AML-193 (cell line): ENCODE measurements around the gene ARHGAP24.

ENCODE experiments used
- DNase-seq, 2 experiments: peaks; one replicate each; lab custom pipeline; 2025; lab: John Stamatoyannopoulos, UW

Gene ARHGAP24

GRCh38 chr4:85740431-85740861 is 265.5 kb downstream of the ARHGAP24 start:
- DNase-seq: no peak

DNA sequence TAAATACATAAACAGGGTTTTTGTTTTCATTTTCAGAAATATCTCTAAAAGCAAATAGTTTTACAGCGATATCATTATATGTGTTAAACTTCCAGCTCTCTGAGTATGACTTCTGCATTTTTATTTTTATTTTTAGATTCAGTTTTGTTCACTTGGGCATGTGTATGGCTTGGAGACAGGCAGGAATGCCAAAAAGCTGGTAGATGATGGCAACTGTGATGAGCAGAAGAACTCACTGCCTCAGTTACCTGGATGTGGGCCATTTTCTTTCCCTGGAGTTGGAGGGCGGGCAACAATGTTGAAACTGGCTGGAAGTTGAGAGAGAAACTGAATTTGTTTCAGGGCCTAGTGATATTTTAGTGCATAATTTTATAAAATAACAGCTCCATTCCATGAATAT is 266.4 kb downstream of the ARHGAP24 start:
- DNase-seq: no peak

DNA sequence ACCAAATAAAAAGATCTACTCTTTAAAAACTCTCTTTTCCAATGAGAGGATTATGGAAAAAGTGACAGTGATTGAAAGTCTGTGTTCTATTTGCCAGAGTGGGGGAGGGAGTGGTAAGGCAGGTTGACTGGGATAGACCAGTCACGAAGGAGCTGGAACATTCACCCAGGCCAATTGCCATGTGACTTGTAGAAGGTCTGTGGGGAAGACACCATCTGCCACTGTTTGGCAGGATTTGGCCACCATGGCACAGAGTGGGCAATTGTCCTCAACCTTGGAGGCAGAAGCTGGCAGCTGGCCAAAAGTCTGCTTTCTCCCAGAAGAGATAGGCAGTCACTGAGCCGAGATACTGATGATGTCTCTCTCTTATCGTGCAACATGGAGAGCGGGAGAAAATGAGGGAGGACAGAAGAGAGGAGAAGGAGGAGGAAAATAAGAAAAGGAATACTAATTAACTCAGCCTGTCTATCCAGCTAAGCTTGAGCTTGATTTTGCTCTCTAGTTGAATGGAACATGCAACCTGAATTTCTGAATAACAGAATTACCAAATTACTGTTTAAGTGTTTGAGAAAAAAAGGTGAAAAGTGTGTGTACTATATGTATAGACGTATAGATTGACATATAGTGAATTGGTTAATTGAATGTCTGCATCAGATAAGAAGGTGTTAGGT is 267.1 kb downstream of the ARHGAP24 start:
- DNase-seq: no peak

DNA sequence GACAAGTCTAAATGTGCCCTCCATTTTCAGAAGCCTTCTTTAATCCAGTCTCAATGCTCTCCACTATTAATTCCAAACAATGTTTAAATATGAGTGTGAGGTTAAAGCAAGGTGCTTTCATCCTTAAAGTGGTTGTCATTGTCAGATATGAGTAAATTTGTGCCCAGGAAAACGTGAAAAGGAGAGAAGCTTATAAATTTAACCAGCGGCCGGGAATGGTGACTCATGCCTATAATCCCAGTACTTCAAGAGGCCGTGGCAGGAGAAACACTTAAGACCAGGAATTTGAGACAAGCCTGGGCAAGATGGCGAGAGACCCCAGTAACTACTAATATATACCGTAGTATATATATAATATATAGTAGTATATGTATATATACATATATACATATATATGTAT is 270.0 kb downstream of the ARHGAP24 start:
- no peak for DNase-seq

- no peak for DNase-seq
Observed at GRCh38 chr4:85745939-85746338, 271.0 kb downstream of the ARHGAP24 start.

DNA sequence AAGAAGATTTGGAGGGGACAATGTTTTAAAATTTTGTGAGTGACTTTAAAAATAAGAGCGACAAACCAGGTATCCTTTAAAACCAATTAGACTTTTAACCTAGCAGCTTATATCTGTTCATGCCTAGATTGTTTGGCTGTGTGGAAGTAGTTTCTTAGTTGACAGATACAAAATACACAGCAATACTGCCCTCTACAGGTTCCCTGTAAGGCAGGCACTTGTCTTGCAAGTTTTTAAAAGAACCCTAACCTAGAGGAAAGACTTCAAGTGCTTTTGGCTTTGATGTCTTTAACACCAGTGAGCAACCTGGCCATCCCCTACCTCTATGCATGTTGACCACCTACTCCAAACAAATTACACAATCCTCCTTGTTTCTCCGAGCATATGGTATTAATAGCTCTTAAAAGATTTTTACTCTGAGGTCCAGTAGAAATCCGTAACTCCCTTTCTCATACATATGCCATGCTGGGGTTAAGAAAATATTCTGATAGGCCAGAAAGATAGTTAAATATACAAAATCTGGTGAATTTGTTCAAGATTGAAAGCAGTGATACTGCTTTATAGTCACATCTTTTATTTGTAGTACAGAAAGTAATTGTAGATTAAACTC is 273.0 kb downstream of the ARHGAP24 start:
- DNase-seq: peak; percentile 69 to 81

DNA sequence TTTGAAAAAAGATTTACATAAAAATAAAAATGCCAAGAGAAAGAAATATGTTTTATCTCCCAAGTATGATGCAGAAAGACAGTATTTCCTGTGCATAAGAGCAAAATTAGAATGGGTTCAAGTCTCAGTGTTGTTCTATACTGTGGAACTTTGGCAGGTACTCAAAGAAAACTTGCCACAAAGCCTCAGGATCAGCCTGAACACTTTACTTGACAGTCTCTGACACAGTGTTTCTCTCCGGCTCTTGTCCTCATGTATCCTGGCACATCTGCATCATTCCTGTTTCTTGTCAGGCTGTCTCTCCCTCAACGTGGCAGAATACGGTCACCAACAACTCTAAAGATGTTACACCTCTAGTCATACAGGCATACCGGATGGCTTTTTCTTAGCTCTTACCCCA is 273.7 kb downstream of the ARHGAP24 start:
- no peak for DNase-seq

DNA sequence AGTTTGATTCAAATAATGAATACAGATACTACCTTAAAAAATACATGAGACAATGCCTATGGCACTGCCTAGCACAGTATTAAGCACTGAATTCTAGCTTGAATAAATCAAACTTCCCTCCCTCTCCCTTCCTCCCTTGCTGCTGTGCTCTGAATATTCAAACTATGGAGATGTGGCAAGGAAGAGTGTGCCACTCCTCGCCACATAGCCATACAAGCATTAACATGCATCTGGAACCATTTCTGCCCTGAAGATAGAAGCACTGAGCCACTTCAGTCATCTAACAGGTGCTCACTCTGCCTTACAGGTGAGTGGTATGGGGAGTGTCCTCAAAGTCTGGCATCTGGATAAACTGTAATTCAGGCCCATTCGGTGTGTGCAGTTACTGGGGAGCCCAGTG is 276.9 kb downstream of the ARHGAP24 start:
- DNase-seq: no peak

- DNase-seq: peak in 1 of 2 experiments; percentile 11
Observed at GRCh38 chr4:85755285-85755684, 280.3 kb downstream of the ARHGAP24 start.

- DNase-seq: no peak
Observed at GRCh38 chr4:85756938-85757337, 282.0 kb downstream of the ARHGAP24 start.

DNA sequence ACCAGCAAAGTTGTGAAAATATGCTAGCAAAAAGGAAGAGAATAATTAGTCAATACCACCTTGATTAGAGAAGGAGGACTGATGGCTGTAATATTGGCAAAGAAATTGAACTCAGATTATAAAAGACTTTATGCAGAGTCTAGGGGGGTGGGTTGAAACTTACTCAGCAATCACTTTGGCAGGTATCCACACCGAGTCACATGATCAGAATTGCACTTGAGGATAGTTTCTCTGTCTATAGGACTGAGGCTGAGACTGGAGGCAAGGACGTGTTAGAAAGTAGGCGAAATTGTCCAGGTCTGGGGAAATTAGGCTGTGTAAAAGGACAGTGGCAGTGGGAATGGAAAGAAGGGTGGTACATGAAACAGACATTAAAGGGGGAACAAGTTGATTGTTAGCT is 284.4 kb downstream of the ARHGAP24 start:
- no peak for DNase-seq

DNA sequence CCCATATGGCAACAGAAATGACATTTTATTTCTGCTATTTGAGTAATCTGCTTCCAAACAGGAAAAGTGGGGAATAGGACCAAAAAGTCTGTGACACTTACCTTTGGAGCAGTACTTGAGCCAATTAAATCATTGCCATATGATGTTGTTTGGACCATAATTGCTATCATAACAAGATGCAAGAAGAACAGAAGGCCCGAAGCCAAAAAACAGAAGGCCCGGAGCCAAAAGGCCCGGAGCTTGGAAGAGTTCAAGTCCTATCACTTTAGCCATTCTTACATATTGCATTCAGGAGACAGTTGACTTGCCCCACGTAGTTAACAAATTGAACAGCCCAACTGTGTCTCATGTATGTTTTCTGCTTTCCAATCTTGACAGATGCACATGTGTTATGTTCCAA is 285.6 kb downstream of the ARHGAP24 start:
- DNase-seq: no peak

DNA sequence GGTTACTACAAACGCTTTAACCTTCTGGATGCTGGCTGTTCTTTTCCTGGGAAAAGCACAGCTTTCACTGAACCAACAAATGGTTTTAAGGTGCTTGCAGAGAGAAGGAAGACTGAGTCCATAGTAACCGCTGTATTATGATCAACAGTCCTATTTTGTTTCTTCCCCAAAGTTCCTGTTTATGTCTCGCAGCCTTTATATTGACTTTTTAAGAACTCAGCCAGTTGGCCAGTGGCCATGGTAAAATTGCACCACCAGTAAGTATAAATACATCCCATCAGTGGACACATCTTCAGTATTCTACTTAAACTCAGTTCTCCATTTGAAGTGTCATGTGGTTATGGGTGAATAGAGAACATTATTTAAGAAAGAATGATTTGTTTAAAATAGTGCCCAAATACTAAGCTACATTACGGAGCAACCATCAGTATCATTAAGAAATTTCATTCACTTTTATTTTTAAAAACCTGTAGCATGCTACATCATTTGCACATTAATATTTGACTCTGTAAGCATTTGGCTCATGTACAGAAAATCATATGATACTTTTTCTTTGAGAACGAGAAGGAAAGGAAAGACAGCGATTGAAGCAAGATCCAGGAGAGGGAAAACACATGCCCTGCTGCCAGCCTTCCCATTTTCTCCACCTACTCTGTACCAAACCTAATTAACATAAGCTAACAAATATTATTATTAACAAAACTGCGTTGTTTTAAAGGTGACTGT is 287.0 kb downstream of the ARHGAP24 start:
- no peak for DNase-seq

DNA sequence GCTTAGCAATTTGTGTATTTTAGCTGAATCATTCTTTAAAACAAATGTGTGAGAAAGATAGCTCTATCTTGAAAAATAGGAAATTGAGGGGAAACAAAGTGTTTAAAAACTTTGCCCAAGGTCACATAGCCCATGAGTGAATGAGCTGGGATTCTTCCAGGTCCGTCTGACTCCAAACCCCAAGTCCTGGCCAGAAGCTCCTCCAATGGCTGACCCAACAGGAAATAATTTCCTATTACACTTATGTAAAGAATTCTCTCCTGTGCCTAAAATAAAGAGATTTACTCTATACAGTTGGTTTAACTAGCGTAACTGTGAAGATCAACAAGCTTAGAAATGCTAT is 287.6 kb downstream of the ARHGAP24 start:
- no peak for DNase-seq

GRCh38 chr4:85763202-85763601 is 288.3 kb downstream of the ARHGAP24 start:
- no peak for DNase-seq

GRCh38 chr4:85767649-85768048 is 292.7 kb downstream of the ARHGAP24 start:
- no peak for DNase-seq

- no peak for DNase-seq
Observed at GRCh38 chr4:85769009-85769408, 294.1 kb downstream of the ARHGAP24 start.

GRCh38 chr4:85772470-85772869 is 297.5 kb downstream of the ARHGAP24 start:
- no peak for DNase-seq

DNA sequence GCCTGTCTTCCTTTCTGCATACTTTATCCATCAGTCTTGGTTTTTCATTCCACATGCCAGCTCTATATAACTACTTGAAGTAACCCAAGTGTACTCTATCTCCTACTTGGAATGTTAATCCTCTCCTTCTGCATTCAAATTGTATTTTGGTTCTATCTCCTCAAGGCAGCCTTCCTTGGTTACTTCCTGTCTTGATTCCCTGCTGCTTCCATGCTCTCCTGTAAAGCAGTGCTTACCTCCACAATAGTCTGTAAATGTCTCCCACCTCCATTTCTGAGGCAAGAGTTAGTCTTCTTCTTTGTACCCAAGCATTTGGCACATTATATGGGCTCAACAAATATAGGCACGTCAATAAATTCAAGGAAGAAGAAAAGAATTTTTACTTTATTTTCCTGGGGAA is 298.4 kb downstream of the ARHGAP24 start:
- DNase-seq: no peak

GRCh38 chr4:85774000-85774399 is 299.1 kb downstream of the ARHGAP24 start:
- no peak for DNase-seq

DNA sequence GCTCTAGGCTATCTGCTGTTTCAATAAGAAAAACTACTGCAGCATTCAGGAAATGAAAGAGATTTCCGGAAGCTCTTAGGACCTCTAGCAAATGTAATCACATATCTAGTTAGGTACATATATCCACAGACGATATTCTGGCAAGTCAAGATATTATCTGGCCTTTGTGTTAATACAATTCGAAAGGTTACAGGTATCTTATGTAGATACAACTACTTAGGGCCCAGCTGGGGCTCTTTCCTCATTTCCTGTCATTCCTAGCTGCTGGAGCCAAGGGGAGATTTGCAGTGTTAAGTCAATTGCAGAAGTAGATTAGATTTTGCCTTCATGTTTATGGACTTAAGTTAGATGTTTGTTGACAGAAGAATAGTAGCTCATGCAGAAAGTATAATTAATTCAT is 299.5 kb downstream of the ARHGAP24 start:
- no peak for DNase-seq

GRCh38 chr4:85776096-85776495 is 301.1 kb downstream of the ARHGAP24 start:
- no peak for DNase-seq

DNA sequence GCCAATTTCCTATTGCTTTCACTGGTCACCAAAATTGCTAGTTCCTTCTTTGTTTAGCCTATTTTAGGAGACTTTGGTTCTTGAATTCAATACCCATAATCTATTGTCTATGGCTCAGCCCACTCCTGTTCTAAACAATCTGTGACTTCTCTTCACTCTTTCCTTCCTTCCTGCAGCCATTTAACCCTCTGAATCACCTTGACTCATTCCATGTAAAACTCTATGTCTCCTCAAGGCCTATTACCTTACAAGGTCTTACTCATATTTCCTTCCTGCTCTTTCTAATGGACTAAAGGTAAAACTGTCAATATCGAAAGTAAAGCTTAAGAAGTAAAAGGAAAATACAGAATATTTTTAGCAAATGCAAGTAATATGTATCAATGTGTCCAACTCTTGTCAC is 301.6 kb downstream of the ARHGAP24 start:
- DNase-seq: no peak
